SK-N-SH treated with all-trans-retinoic acid at 6 μM for 48 hours (cell line): Measurements from ENCODE around the gene GGN.

Experiments used
- ATAC-seq: fragments of 200-7000 bp; cut with Tn5 transposase; 3 replicates; pipeline ENCODE4 v1.9.1; 2020; ENCODE audit warnings: mild to moderate bottlenecking, moderate library complexity
- ARNTL ChIP-seq: fragments of 450-650 bp; formaldehyde crosslinking; IDR thresholded peaks from 2 replicates; pipeline ENCODE4 v1.5.0; 2020; ENCODE audit warnings: low read depth, mild to moderate bottlenecking, moderate library complexity, borderline replicate concordance
- BACH2 ChIP-seq: fragments of 250-450 bp; sonication (Bioruptor Pico); IDR thresholded peaks from 2 replicates; pipeline ENCODE4 v1.9.0; 2021; ENCODE audit warnings: mild to moderate bottlenecking, borderline replicate concordance
- CREB5 ChIP-seq: fragments of 250-450 bp; sonication (Bioruptor Pico); IDR thresholded peaks from 2 replicates; pipeline ENCODE4 v1.5.1; 2020; ENCODE audit warnings: low read depth, mild to moderate bottlenecking, moderate library complexity
- CSDC2 ChIP-seq: fragments of 250-450 bp; sonication (Bioruptor Pico); IDR thresholded peaks from 2 replicates; pipeline ENCODE4 v1.5.0; 2020; ENCODE audit warnings: mild to moderate bottlenecking, moderate library complexity
- CSRNP3 ChIP-seq: fragments of 250-450 bp; sonication (Bioruptor Pico); IDR thresholded peaks from 2 replicates; pipeline ENCODE4 v1.5.1; 2021; ENCODE audit warnings: mild to moderate bottlenecking, moderate library complexity
- ESRRG ChIP-seq: fragments of 250-450 bp; sonication (Bioruptor Pico); IDR thresholded peaks from 2 replicates; pipeline ENCODE4 v1.6.1; 2021; ENCODE audit warnings: mild to moderate bottlenecking
- GLIS3 ChIP-seq: fragments of 250-450 bp; sonication (Bioruptor Pico); IDR thresholded peaks from 2 replicates; pipeline ENCODE4 v1.5.0; 2020; ENCODE audit warnings: mild to moderate bottlenecking, moderate library complexity
- ISL1 ChIP-seq: fragments of 250-450 bp; sonication (Bioruptor Pico); IDR thresholded peaks from 2 replicates; pipeline ENCODE4 v2.1.2; 2022; ENCODE audit warnings: mild to moderate bottlenecking, moderate library complexity
- OSR1 ChIP-seq: fragments of 250-450 bp; sonication (Bioruptor Pico); IDR thresholded peaks from 2 replicates; pipeline ENCODE4 v1.8.0; 2022; ENCODE audit warnings: moderate library complexity, mild to moderate bottlenecking, inconsistent platforms
- PATZ1 ChIP-seq: fragments of 250-450 bp; sonication (Bioruptor Pico); IDR thresholded peaks from 2 replicates; pipeline ENCODE4 v1.8.0; 2020; ENCODE audit warnings: mild to moderate bottlenecking, moderate library complexity, borderline replicate concordance
- POU6F1 ChIP-seq: fragments of 250-450 bp; sonication (Bioruptor Pico); IDR thresholded peaks from 2 replicates; pipeline ENCODE4 v1.8.0; 2021; ENCODE audit warnings: low read depth, mild to moderate bottlenecking, moderate library complexity, borderline replicate concordance
- PPARA ChIP-seq: fragments of 250-450 bp; sonication (Bioruptor Pico); IDR thresholded peaks from 2 replicates; pipeline ENCODE4 v1.5.0; 2020; ENCODE audit warnings: mild to moderate bottlenecking, borderline replicate concordance
- RARB ChIP-seq: fragments of 250-450 bp; sonication (Bioruptor Pico); IDR thresholded peaks from 2 replicates; pipeline ENCODE4 v1.8.0; 2021; ENCODE audit warnings: mild to moderate bottlenecking, moderate library complexity
- SNAI2 ChIP-seq: fragments of 250-450 bp; sonication (Bioruptor Pico); IDR thresholded peaks from 2 replicates; pipeline ENCODE4 v1.5.0; 2020; ENCODE audit warnings: mild to moderate bottlenecking, moderate library complexity
- TCF4 ChIP-seq: fragments of 250-450 bp; sonication (Bioruptor Pico); IDR thresholded peaks from 2 replicates; pipeline ENCODE4 v1.8.0; 2021; ENCODE audit warnings: mild to moderate bottlenecking, moderate library complexity, borderline replicate concordance
- TOX ChIP-seq: fragments of 250-450 bp; sonication (Bioruptor Pico); IDR thresholded peaks from 2 replicates; pipeline ENCODE4 v1.8.0; 2021; ENCODE audit warnings: mild to moderate bottlenecking, moderate library complexity, borderline replicate concordance
- TSHZ2 ChIP-seq: fragments of 250-450 bp; sonication (Bioruptor Pico); IDR thresholded peaks from 2 replicates; pipeline ENCODE4 v1.5.0; 2020; ENCODE audit warnings: mild to moderate bottlenecking, moderate library complexity
- ZC3H10 ChIP-seq: fragments of 250-450 bp; sonication (Bioruptor Pico); IDR thresholded peaks from 2 replicates; pipeline ENCODE4 v1.5.1; 2021; ENCODE audit warnings: mild to moderate bottlenecking, moderate library complexity
- ZFP3 ChIP-seq: fragments of 250-450 bp; sonication (Bioruptor Pico); IDR thresholded peaks from 2 replicates; pipeline ENCODE4 v1.5.0; 2020; ENCODE audit warnings: mild to moderate bottlenecking, moderate library complexity
- ZFP30 ChIP-seq: fragments of 450-650 bp; formaldehyde crosslinking; IDR thresholded peaks from 2 replicates; pipeline ENCODE4 v1.5.0; 2022; ENCODE audit warnings: mild to moderate bottlenecking, moderate library complexity
- ZNF565 ChIP-seq: fragments of 450-650 bp; formaldehyde crosslinking; conservative IDR thresholded peaks from 2 replicates; pipeline ENCODE4 v1.5.0; 2020; ENCODE audit warnings: low read depth, mild to moderate bottlenecking, moderate library complexity
- ZNF70 ChIP-seq: fragments of 450-650 bp; formaldehyde crosslinking; IDR thresholded peaks from 2 replicates; pipeline ENCODE4 v1.5.0; 2020; ENCODE audit warnings: mild to moderate bottlenecking, moderate library complexity

GGN gene

GRCh38 chr19:38402623-38402966 is 14.8 kb upstream of the GGN start:
- TF ChIP-seq PPARA: no peak
- peak; percentile 18 for ATAC-seq

- TF ChIP-seq OSR1 (CRISPR knock-in tag) (no peak), SNAI2 (CRISPR knock-in tag) (no peak), ZC3H10 (no peak), PATZ1 (no peak), ZNF565 (CRISPR knock-in tag) (no peak), GLIS3 (CRISPR knock-in tag) (no peak), ARNTL (CRISPR knock-in tag) (no peak), PPARA (no peak), RARB (CRISPR knock-in tag) (no peak)
- ATAC-seq: peak; percentile 1; the same call in 2 of the 3 replicates
These were observed 13.3 kb upstream of the GGN start for GRCh38 chr19:38401148-38401547.

GRCh38 chr19:38400361-38400760 is 12.5 kb upstream of the GGN start:
- no peak for ATAC-seq
- no peak for TF ChIP-seq ZC3H10
- TF ChIP-seq CSRNP3 (CRISPR knock-in tag): no peak
- no peak for TF ChIP-seq ARNTL (CRISPR knock-in tag)
- no peak for TF ChIP-seq TCF4 (CRISPR knock-in tag)
- no peak for TF ChIP-seq ESRRG
- no peak for TF ChIP-seq TOX
- TF ChIP-seq CREB5 (CRISPR knock-in tag): no peak
- TF ChIP-seq PPARA: no peak
- no peak for TF ChIP-seq TSHZ2 (CRISPR knock-in tag)
- no peak for TF ChIP-seq SNAI2 (CRISPR knock-in tag)

- ATAC-seq: no peak
- no peak for TF ChIP-seq ISL1
- no peak for TF ChIP-seq ZFP3
- TF ChIP-seq ESRRG: no peak
- no peak for TF ChIP-seq TOX
- no peak for TF ChIP-seq SNAI2 (CRISPR knock-in tag)
- no peak for TF ChIP-seq ZNF70 (CRISPR knock-in tag)
- no peak for TF ChIP-seq POU6F1 (CRISPR knock-in tag)
- no peak for TF ChIP-seq PATZ1
- no peak for TF ChIP-seq BACH2
- no peak for TF ChIP-seq GLIS3 (CRISPR knock-in tag)
- TF ChIP-seq ZNF565 (CRISPR knock-in tag): no peak
- TF ChIP-seq TSHZ2 (CRISPR knock-in tag): no peak
- no peak for TF ChIP-seq RARB (CRISPR knock-in tag)
- TF ChIP-seq PPARA: no peak
- no peak for TF ChIP-seq CSDC2
- no peak for TF ChIP-seq ZFP30 (CRISPR knock-in tag)
These were observed 11.7 kb upstream of the GGN start for GRCh38 chr19:38399537-38399936.
